Measurements from ENCODE around the gene EVX2. TPM values are rescaled to one million over a fixed set of nuclear protein-coding genes. Genes with fewer than 3 reads are reported as not detected.

The EVX2 gene
- polyA plus RNA-seq, 1 donor: not detected

GRCh38 chr2:176081837-176082524 is 1.8 kb downstream of the EVX2 start:
- DNase-seq: no peak

GRCh38 chr2:176081376-176081836 is 2.4 kb downstream of the EVX2 start:
- DNase-seq: no peak

- no peak for DNase-seq
Observed at GRCh38 chr2:176080540-176081375, 3.0 kb downstream of the EVX2 start.

- no peak for DNase-seq
Observed at GRCh38 chr2:176079831-176080539, 3.8 kb downstream of the EVX2 start.

- no peak for DNase-seq
Observed at GRCh38 chr2:176079285-176079830, 4.4 kb downstream of the EVX2 start.

GRCh38 chr2:176078541-176079284 is 5.0 kb downstream of the EVX2 start:
- DNase-seq: no peak

- no peak for DNase-seq
Observed at GRCh38 chr2:176076796-176077195, 7.0 kb downstream of the EVX2 start.

GRCh38 chr2:176076063-176076462 is 7.7 kb downstream of the EVX2 start:
- DNase-seq: no peak

GRCh38 chr2:176075481-176075880 is 8.3 kb downstream of the EVX2 start:
- peak; percentile 43 for DNase-seq

- DNase-seq: no peak
Observed at GRCh38 chr2:176074919-176075425, 8.8 kb downstream of the EVX2 start.

GRCh38 chr2:176072951-176073904 is 10.5 kb downstream of the EVX2 start:
- no peak for DNase-seq

GRCh38 chr2:176072292-176072669 is 11.5 kb downstream of the EVX2 start:
- no peak for DNase-seq

GRCh38 chr2:176071330-176072291 is 12.2 kb downstream of the EVX2 start:
- no peak for DNase-seq

- DNase-seq: no peak
Observed at GRCh38 chr2:176068419-176068832, 15.3 kb downstream of the EVX2 start.

GRCh38 chr2:176067589-176068418 is 16.0 kb downstream of the EVX2 start:
- DNase-seq: no peak

GRCh38 chr2:176066645-176067588 is 16.8 kb downstream of the EVX2 start:
- no peak for DNase-seq

GRCh38 chr2:176063958-176064357 is 19.8 kb downstream of the EVX2 start:
- DNase-seq: no peak

All from hindlimb muscle (tissue), 1 donor.